NCI-H187 treated with DMSO at 0.1 percent for 48 hours (cell line): ENCODE data around the gene ABCA7.

Source experiments
- DNase-seq: peaks from one replicate; lab custom pipeline; 2025; lab: John Stamatoyannopoulos, UW

ABCA7 gene

GRCh38 chr19:1002600-1002999, 37.3 kb upstream of the ABCA7 start:
- no peak for DNase-seq

GRCh38 chr19:1003283-1003682, 36.6 kb upstream of the ABCA7 start:
- no peak for DNase-seq

- no peak for DNase-seq
Observed at GRCh38 chr19:1004204-1004802, 35.6 kb upstream of the ABCA7 start.

GRCh38 chr19:1004803-1005664, 34.9 kb upstream of the ABCA7 start:
- DNase-seq, result no peak

GRCh38 chr19:1006711-1007398, 33.1 kb upstream of the ABCA7 start:
- DNase-seq, result no peak

GRCh38 chr19:1007399-1008251, 32.3 kb upstream of the ABCA7 start:
- no peak for DNase-seq

- no peak for DNase-seq
Observed at GRCh38 chr19:1008268-1009040, 31.5 kb upstream of the ABCA7 start.

GRCh38 chr19:1009041-1009980, 30.6 kb upstream of the ABCA7 start:
- DNase-seq, result no peak

- DNase-seq, result no peak
Observed at GRCh38 chr19:1009981-1010538, 29.8 kb upstream of the ABCA7 start.

GRCh38 chr19:1010586-1011510, 29.1 kb upstream of the ABCA7 start:
- no peak for DNase-seq

- no peak for DNase-seq
Observed at GRCh38 chr19:1011831-1012333, 28.0 kb upstream of the ABCA7 start.

- DNase-seq, result no peak
Observed at GRCh38 chr19:1012334-1012733, 27.6 kb upstream of the ABCA7 start.

- no peak for DNase-seq
Observed at GRCh38 chr19:1013218-1013617, 26.7 kb upstream of the ABCA7 start.

- no peak for DNase-seq
Observed at GRCh38 chr19:1014161-1015060, 25.5 kb upstream of the ABCA7 start.

- DNase-seq, result no peak
Observed at GRCh38 chr19:1015061-1015781, 24.7 kb upstream of the ABCA7 start.

GRCh38 chr19:1015782-1016646, 23.9 kb upstream of the ABCA7 start:
- no peak for DNase-seq
